ENCODE data around the gene ZNF592. TPM values are rescaled to one million over a fixed set of nuclear protein-coding genes. Genes with fewer than 3 reads are reported as not detected.

The ZNF592 gene
- total and polyA plus RNA-seq, 2 of the 13 experiments (the other 11 are each of a cell fraction or from before 2014, with no cell fraction given) = 8.2 to 9.8 TPM

- TF ChIP-seq HOMEZ (CRISPR knock-in tag; IDR thresholded peaks at IDR 0.05; ENCODE audit: low read depth) = no peak
- no peak for TF ChIP-seq HNRNPK (IDR thresholded peaks at IDR 0.05; ENCODE audit: low read depth, low read length, poor library complexity, severe bottlenecking)
- TF ChIP-seq PAX8 (CRISPR knock-in tag; IDR thresholded peaks at IDR 0.05; ENCODE audit: borderline replicate concordance) = no peak
- peak; percentile 67 for TF ChIP-seq SAP130 (CRISPR knock-in tag; IDR thresholded peaks at IDR 0.05; ENCODE audit: low read depth)
- no peak for TF ChIP-seq SIX4 (CRISPR knock-in tag; IDR thresholded peaks at IDR 0.05)
- TF ChIP-seq MXD3 (CRISPR knock-in tag; IDR thresholded peaks at IDR 0.05) = no peak
- TF ChIP-seq DMTF1 (CRISPR knock-in tag; IDR thresholded peaks at IDR 0.05) = no peak
- TF ChIP-seq ATM (IDR thresholded peaks at IDR 0.05; ENCODE audit: borderline replicate concordance) = no peak
- no peak for TF ChIP-seq ZEB1 (IDR thresholded peaks at IDR 0.05; ENCODE audit: insufficient replicate concordance, low read depth)
- no peak for TF ChIP-seq BORCS8-MEF2B (CRISPR knock-in tag; IDR thresholded peaks at IDR 0.05)
- TF ChIP-seq ZNF562 (CRISPR knock-in tag; IDR thresholded peaks at IDR 0.05; ENCODE audit: borderline replicate concordance) = no peak
- no peak; the same call in 1 of the 2 replicates for TF ChIP-seq HDAC2 (CRISPR knock-in tag; IDR thresholded peaks at IDR 0.05)
- TF ChIP-seq ZNF496 (CRISPR knock-in tag; IDR thresholded peaks at IDR 0.05; ENCODE audit: insufficient replicate concordance) = no peak
- TF ChIP-seq ZNF615 (CRISPR knock-in tag; IDR thresholded peaks at IDR 0.05; ENCODE audit: borderline replicate concordance) = no peak
- no peak for TF ChIP-seq ZNF329 (CRISPR knock-in tag; IDR thresholded peaks at IDR 0.05; ENCODE audit: low read depth)
- TF ChIP-seq TBX2 (CRISPR knock-in tag; IDR thresholded peaks at IDR 0.05; ENCODE audit: borderline replicate concordance) = no peak
- TF ChIP-seq PCBP1 (IDR thresholded peaks at IDR 0.05; ENCODE audit: borderline replicate concordance, low read depth, low read length) = no peak
- TF ChIP-seq ZNF34 (CRISPR knock-in tag; IDR thresholded peaks at IDR 0.05; ENCODE audit: borderline replicate concordance) = no peak
- no peak for TF ChIP-seq BRD4 (CRISPR knock-in tag; IDR thresholded peaks at IDR 0.05)
- no peak for TF ChIP-seq ZNF773 (CRISPR knock-in tag; IDR thresholded peaks at IDR 0.05; ENCODE audit: borderline replicate concordance)
- no peak for TF ChIP-seq ARID4A (CRISPR knock-in tag; IDR thresholded peaks at IDR 0.05; ENCODE audit: borderline replicate concordance)
- no peak for TF ChIP-seq ZNF883 (CRISPR knock-in tag; IDR thresholded peaks at IDR 0.05; ENCODE audit: not compliant biosample characterization)
- TF ChIP-seq NFKBIZ (CRISPR knock-in tag; IDR thresholded peaks at IDR 0.05) = no peak
- TF ChIP-seq ZSCAN9 (CRISPR knock-in tag; IDR thresholded peaks at IDR 0.05; ENCODE audit: borderline replicate concordance) = no peak
Measured at GRCh38 chr15:84844964-84845363, 96.6 kb downstream of the ZNF592 start (continued).
